ENCODE data around the gene DRICH1. TPM values are rescaled to one million over a fixed set of nuclear protein-coding genes. Genes with fewer than 3 reads are reported as not detected.
"Not testable (repeated sequence)": the region's sequence is repeated elsewhere in the genome, so short reads cannot be mapped to it uniquely, and the experiment has no call there.

The DRICH1 gene
- total RNA-seq, 1 experiment from 2014 or later: 0.26 TPM

- DNase-seq (ENCODE audit: low spot score); H3K9me3 Mint-ChIP-seq; ATAC-seq; H3K36me3 Mint-ChIP-seq; H3K4me3 Mint-ChIP-seq; H3K27ac Mint-ChIP-seq; H3K4me1 Mint-ChIP-seq; POLR2A ChIA-PET; H3K27me3 Mint-ChIP-seq (ENCODE audit: low read depth); CTCF ChIA-PET: not testable (repeated sequence)
These were observed 8.1 kb upstream of the DRICH1 start for GRCh38 chr22:23640206-23640605.

GRCh38 chr22:23639661-23640060 lies 7.5 kb upstream of the DRICH1 start:
- ChIA-PET POLR2A (no interaction called here), CTCF (no interaction called here)
- Mint-ChIP-seq H3K4me3 (no peak overlapping the region), H3K27ac (no peak overlapping the region), H3K9me3 (no peaks in the 10 kb centered on the region), H3K27me3 (ENCODE audit: low read depth) (no peaks in the 10 kb centered on the region; the same call in 1 of the 2 replicates), H3K4me1 (no peaks in the 10 kb centered on the region), H3K36me3 (no peaks in the 10 kb centered on the region)
- TF ChIP-seq HMGA2 (CRISPR knock-in tag; IDR thresholded peaks at IDR 0.05) (no peak), CTCF (IDR thresholded peaks at IDR 0.05) (no peak), ETV6 (CRISPR knock-in tag; IDR thresholded peaks at IDR 0.05) (no peak), ZBTB43 (CRISPR knock-in tag; IDR thresholded peaks at IDR 0.05) (no peak), GABPB1 (CRISPR knock-in tag; IDR thresholded peaks at IDR 0.05) (no peak), CREM (CRISPR knock-in tag; IDR thresholded peaks at IDR 0.05) (no peak), E2F4 (CRISPR knock-in tag; IDR thresholded peaks at IDR 0.05; ENCODE audit: borderline replicate concordance, low read depth) (no peak), SP1 (CRISPR knock-in tag; conservative IDR thresholded peaks at IDR 0.05) (no peak), NR1H2 (CRISPR knock-in tag; IDR thresholded peaks at IDR 0.05) (no peak), ZNF423 (CRISPR knock-in tag; IDR thresholded peaks at IDR 0.05) (no peak), IRF1 (CRISPR knock-in tag; IDR thresholded peaks at IDR 0.05) (no peak), ZNF121 (CRISPR knock-in tag; IDR thresholded peaks at IDR 0.05) (no peak), KAT7 (CRISPR knock-in tag; IDR thresholded peaks at IDR 0.05; ENCODE audit: borderline replicate concordance) (no peak), HMGXB4 (CRISPR knock-in tag; IDR thresholded peaks at IDR 0.05) (no peak), TEAD4 (CRISPR knock-in tag; IDR thresholded peaks at IDR 0.05) (no peak), CBFB (CRISPR knock-in tag; IDR thresholded peaks at IDR 0.05; ENCODE audit: low read depth) (no peak), MYBL2 (CRISPR knock-in tag; IDR thresholded peaks at IDR 0.05) (no peak)
- ATAC-seq: no peak; the same call in 1 of the 2 replicates
- no peak for DNase-seq (ENCODE audit: low spot score)

- H3K4me3 Mint-ChIP-seq: no peak overlapping the region
- ATAC-seq: no peak
- H3K36me3 Mint-ChIP-seq: no peaks in the 10 kb centered on the region
- no peaks in the 10 kb centered on the region for H3K4me1 Mint-ChIP-seq
- DNase-seq (ENCODE audit: low spot score): no peak
- no peak overlapping the region for H3K27ac Mint-ChIP-seq
- no peaks in the 10 kb centered on the region for H3K9me3 Mint-ChIP-seq
- ChIA-PET CTCF (no interaction called here), POLR2A (no interaction called here)
- no peaks in the 10 kb centered on the region; the same call in 1 of the 2 replicates for H3K27me3 Mint-ChIP-seq (ENCODE audit: low read depth)
- no peak for TF ChIP-seq ZBTB21 (CRISPR knock-in tag; IDR thresholded peaks at IDR 0.05; ENCODE audit: borderline replicate concordance)
- TF ChIP-seq E2F4 (CRISPR knock-in tag; IDR thresholded peaks at IDR 0.05; ENCODE audit: borderline replicate concordance, low read depth): no peak
- TF ChIP-seq RORB (CRISPR knock-in tag; IDR thresholded peaks at IDR 0.05): no peak
- TF ChIP-seq ZMAT4 (CRISPR knock-in tag; IDR thresholded peaks at IDR 0.05): no peak
- no peak for TF ChIP-seq ARID4B (CRISPR knock-in tag; IDR thresholded peaks at IDR 0.05; ENCODE audit: borderline replicate concordance)
These were observed 6.5 kb upstream of the DRICH1 start for GRCh38 chr22:23638611-23639010.
